ENCODE results near the gene SETMAR. TPM values are rescaled to one million over a fixed set of nuclear protein-coding genes. Genes with fewer than 3 reads are reported as not detected.

Gene SETMAR
- polyA plus RNA-seq, 1 of the 3 experiments (the other 2 are of a cell fraction) = 10.6 TPM

DNA sequence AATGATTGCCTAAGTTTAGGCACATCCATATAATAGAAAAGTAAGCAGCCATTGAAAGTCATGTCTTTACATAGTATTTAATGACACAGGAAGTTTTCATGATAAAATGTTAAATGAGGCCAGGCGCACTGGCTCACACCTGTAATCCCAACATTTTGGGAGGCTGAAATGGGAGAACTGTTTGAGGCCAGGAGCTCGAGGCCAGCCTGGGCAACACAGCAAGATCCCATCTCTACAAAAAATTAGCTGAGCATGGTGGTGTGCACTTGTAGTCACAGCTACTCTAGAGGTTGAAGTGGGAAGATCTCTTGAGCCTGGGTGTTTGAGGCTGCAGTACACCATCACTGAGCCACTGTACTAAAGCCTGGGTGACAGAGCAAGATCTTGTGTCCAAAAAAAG lies 59.4 kb downstream of the SETMAR start:
- no peaks in the 10 kb centered on the region for H3K27me3 ChIP-seq (ENCODE audit: insufficient read depth)
- no peak overlapping the region for H3K4me2 ChIP-seq
- H3K9ac ChIP-seq = no peak overlapping the region
- ChIA-PET POLR2A (no interaction called here), CTCF (no interaction called here)
- H3K4me3 ChIP-seq (ENCODE audit: low read depth in 2 of 2, low read length in 1 of 2) = no peak overlapping the region
- 78% methylated on average over 2 of the region's 2 CpGs for WGBS (ENCODE audit: low lambda C conversion rate)
- peaks cover 5 to 7% of the 10 kb centered on the region in 2 experiments for H3K36me3 ChIP-seq (replicated peaks in 1 of 2; ENCODE audit: control insufficient read depth in 1 of 2, insufficient read depth in 2 of 2, low read length in 1 of 2)
- DNase-seq = no peak
- H3K9me3 ChIP-seq = no peaks in the 10 kb centered on the region
- H4K20me1 ChIP-seq (ENCODE audit: insufficient read depth) = no peaks in the 10 kb centered on the region
- no peaks in the 10 kb centered on the region for H3K9me2 ChIP-seq
- H3K27ac ChIP-seq (ENCODE audit: low read depth in 2 of 2, low read length in 1 of 2) = no peak overlapping the region
- TF ChIP-seq EZH2phosphoT487 (IDR thresholded peaks at IDR 0.05; ENCODE audit: borderline replicate concordance, low read depth) = no peak
- H3K4me1 ChIP-seq (ENCODE audit: control insufficient read depth in 1 of 2, insufficient read depth in 2 of 2, low read depth in 1 of 2, low read length in 1 of 2) = no peaks in the 10 kb centered on the region
- H2AFZ ChIP-seq (ENCODE audit: low read depth) = no peak overlapping the region
- no peaks in the 10 kb centered on the region for H3K79me2 ChIP-seq (ENCODE audit: insufficient read depth)
- H3F3A ChIP-seq (replicated peaks; ENCODE audit: insufficient read depth) = no peaks in the 10 kb centered on the region

Other genes starting within 250 kb of the SETMAR start
- gene SUMF1, start 163.9 kb downstream of the SETMAR start, polyA plus RNA-seq (2012; rRNA removed) = 56.9 and 74.9 TPM in 2 replicates
- 5.9 and 8.0 TPM in 2 replicates for gene ITPR1, start 190.0 kb downstream of the SETMAR start, polyA plus RNA-seq (2012; rRNA removed)

All from SK-N-SH (cell line).